Transverse colon (tissue), 4 donors: ENCODE measurements around the gene RNLS.

ENCODE experiments used
- POLR2AphosphoS5 ChIP-seq, 3 donors: sonication (generic); formaldehyde crosslinking; IDR thresholded peaks; one replicate each; pipeline ENCODE4 v1.6.1; 2016; ENCODE audit warnings: antibody characterized with exemption in 3 of 3
- TF ChIP-seq, protein P1 (sequence below), 5 experiments: fragments of 200-600 bp in 3 of 5; fragments of 450-650 bp in 2 of 5; sonication (generic) in 3 of 5; IDR thresholded peaks; 1 replicate in 2 of 5; 2 replicates in 3 of 5; pipeline ENCODE4 v1.5.1; 2016 to 2017; ENCODE audit warnings: antibody characterized with exemption in 5 of 5, inconsistent platforms in 3 of 5, mild to moderate bottlenecking in 2 of 5, moderate library complexity in 1 of 5

GRCh38 chr10:88413412-88413811, 169.7 kb downstream of the RNLS start:
- TF ChIP-seq POLR2AphosphoS5 (IDR thresholded peaks at IDR 0.05), result no peak
- TF ChIP-seq, protein P1, sequence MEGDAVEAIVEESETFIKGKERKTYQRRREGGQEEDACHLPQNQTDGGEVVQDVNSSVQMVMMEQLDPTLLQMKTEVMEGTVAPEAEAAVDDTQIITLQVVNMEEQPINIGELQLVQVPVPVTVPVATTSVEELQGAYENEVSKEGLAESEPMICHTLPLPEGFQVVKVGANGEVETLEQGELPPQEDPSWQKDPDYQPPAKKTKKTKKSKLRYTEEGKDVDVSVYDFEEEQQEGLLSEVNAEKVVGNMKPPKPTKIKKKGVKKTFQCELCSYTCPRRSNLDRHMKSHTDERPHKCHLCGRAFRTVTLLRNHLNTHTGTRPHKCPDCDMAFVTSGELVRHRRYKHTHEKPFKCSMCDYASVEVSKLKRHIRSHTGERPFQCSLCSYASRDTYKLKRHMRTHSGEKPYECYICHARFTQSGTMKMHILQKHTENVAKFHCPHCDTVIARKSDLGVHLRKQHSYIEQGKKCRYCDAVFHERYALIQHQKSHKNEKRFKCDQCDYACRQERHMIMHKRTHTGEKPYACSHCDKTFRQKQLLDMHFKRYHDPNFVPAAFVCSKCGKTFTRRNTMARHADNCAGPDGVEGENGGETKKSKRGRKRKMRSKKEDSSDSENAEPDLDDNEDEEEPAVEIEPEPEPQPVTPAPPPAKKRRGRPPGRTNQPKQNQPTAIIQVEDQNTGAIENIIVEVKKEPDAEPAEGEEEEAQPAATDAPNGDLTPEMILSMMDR (IDR thresholded peaks at IDR 0.05), result no peak
